Keratinocyte (primary cell): ENCODE results near the gene GLT1D1. TPM values are rescaled to one million over a fixed set of nuclear protein-coding genes. Genes with fewer than 3 reads are reported as not detected.

ENCODE experiments used
- DNase-seq: peaks from one replicate; pipeline ENCODE4 v3.0.0-alpha.2; 2011; ENCODE audit warnings: low read depth, missing footprints, low spot score
- FAIRE-seq: peaks from 2 replicates; lab custom pipeline; 2011; peaks lifted over from hg19 to GRCh38; lab: Jason Lieb, UNC
- H2AFZ ChIP-seq: 2 replicates; pipeline ENCODE4 v1.6.0; 2012; ENCODE audit warnings: low read length, control low read depth, inconsistent platforms; ENCODE audit not compliant: control insufficient read depth
- H3K27ac ChIP-seq: 2 replicates; pipeline ENCODE4 v1.5.1; 2011; ENCODE audit warnings: low read length; ENCODE audit not compliant: control insufficient read depth, insufficient read depth
- H3K27me3 ChIP-seq: 3 replicates; pipeline ENCODE4 v1.6.0; 2011; ENCODE audit warnings: low read length; ENCODE audit not compliant: control insufficient read depth, insufficient read depth; ENCODE audit errors: extremely low read depth
- H3K36me3 ChIP-seq, 2 experiments: 2 replicates in 1 of 2; 3 replicates in 1 of 2; pipeline ENCODE4 v1.5.1; 2011; ENCODE audit warnings: low read length in 2 of 2, mild to moderate bottlenecking in 1 of 2; ENCODE audit not compliant: control insufficient read depth in 2 of 2, insufficient read depth in 2 of 2; ENCODE audit errors: extremely low read depth in 1 of 2
- H3K4me1 ChIP-seq: 3 replicates; pipeline ENCODE4 v1.5.1; 2011; ENCODE audit warnings: low read length; ENCODE audit not compliant: control insufficient read depth, insufficient read depth; ENCODE audit errors: extremely low read depth
- H3K4me2 ChIP-seq: 3 replicates; pipeline ENCODE4 v1.6.0; 2011; ENCODE audit warnings: low read depth, low read length; ENCODE audit not compliant: control insufficient read depth, insufficient read depth; ENCODE audit errors: extremely low read depth
- H3K4me3 ChIP-seq, 3 experiments: fragments of 200-600 bp in 1 of 3; sonication (generic) in 1 of 3; 2 replicates in 2 of 3; 3 replicates in 1 of 3; pipeline ENCODE4 v1.5.1; 2011 to 2016; ENCODE audit warnings: low read length in 3 of 3, mild to moderate bottlenecking in 3 of 3, control low read depth in 2 of 3, inconsistent platforms in 1 of 3, low read depth in 1 of 3, mixed read lengths in 1 of 3, mixed run types in 1 of 3, moderate library complexity in 1 of 3; ENCODE audit not compliant: control insufficient read depth in 2 of 3, insufficient read depth in 2 of 3; ENCODE audit errors: extremely low read depth in 1 of 3
- H3K79me2 ChIP-seq: 2 replicates; pipeline ENCODE4 v1.6.0; 2012; ENCODE audit warnings: low read length; ENCODE audit not compliant: control insufficient read depth, insufficient read depth
- H3K9ac ChIP-seq: 3 replicates; pipeline ENCODE4 v1.6.0; 2011; ENCODE audit warnings: low read length; ENCODE audit not compliant: control insufficient read depth, insufficient read depth; ENCODE audit errors: extremely low read depth
- H3K9me1 ChIP-seq: 3 replicates; pipeline ENCODE4 v1.6.0; 2011; ENCODE audit warnings: low read length; ENCODE audit not compliant: control insufficient read depth, insufficient read depth; ENCODE audit errors: extremely low read depth
- H3K9me3 ChIP-seq: 2 replicates; pipeline ENCODE4 v1.5.1; 2012; ENCODE audit warnings: low read depth, low read length; ENCODE audit not compliant: control insufficient read depth
- H4K20me1 ChIP-seq: 3 replicates; pipeline ENCODE4 v1.6.0; 2011; ENCODE audit warnings: low read length; ENCODE audit not compliant: control insufficient read depth, insufficient read depth; ENCODE audit errors: extremely low read depth
- CTCF ChIP-seq, 3 experiments: IDR thresholded peaks in 1 of 3; conservative IDR thresholded peaks in 1 of 3; optimal IDR thresholded peaks in 1 of 3; 2 replicates in 2 of 3; 3 replicates in 1 of 3; pipeline versions ENCODE3 to v1.5.1; 2011; ENCODE audit warnings: low read length in 3 of 3, mild to moderate bottlenecking in 3 of 3, moderate library complexity in 2 of 3, control low read depth in 1 of 3, inconsistent platforms in 1 of 3; ENCODE audit not compliant: insufficient read depth in 2 of 3; ENCODE audit errors: extremely low read depth in 1 of 3
- EZH2 ChIP-seq: IDR thresholded peaks from one replicate; pipeline ENCODE4 v1.6.1; 2012; ENCODE audit warnings: inconsistent platforms, mild to moderate bottlenecking, low read length, moderate library complexity
- dilution Hi-C: fragments of 300-500 bp; cut with MboI; formaldehyde crosslinking; loops from one replicate; pipeline ENCODE4 v1.7.0; 2020; ENCODE audit warnings: low sequenced_read_pairs; ENCODE audit not compliant: extremely low pct_ligation_motif_present
- polyA plus RNA-seq, 5 experiments: library from polyadenylated mRNA; depleted of rRNA in 3 of 5; stranded (reverse) in 3 of 5; stranded (forward) in 1 of 5; unstranded in 1 of 5; fragments of >200 nt; gene quantifications; 1 replicate in 1 of 5; 2 replicates in 3 of 5; 3 replicates in 1 of 5; pipeline versions ENCODE4 v1.2.1 to v1.2.3, GENCODE V29; 2011 to 2012; ENCODE audit warnings: missing spikeins in 2 of 5, low read depth in 1 of 5, low replicate concordance in 1 of 5

Gene GLT1D1
- polyA plus RNA-seq, 1 donor (not counting 4 experiments of a cell fraction or from before 2014, with no cell fraction given): not detected

GRCh38 chr12:128920468-128920867, 67.2 kb downstream of the GLT1D1 start:
- H3K4me3 ChIP-seq: no peak overlapping the region
- FAIRE-seq: no peak
- dilution Hi-C loops: no loop called here
- no peaks in the 10 kb centered on the region for H3K36me3 ChIP-seq
- no peaks in the 10 kb centered on the region for H3K4me1 ChIP-seq
- H4K20me1 ChIP-seq: no peaks in the 10 kb centered on the region
- no peaks in the 10 kb centered on the region for H3K9me3 ChIP-seq
- H3K27me3 ChIP-seq: no peaks in the 10 kb centered on the region
- TF ChIP-seq EZH2 (no peak), CTCF (optimal IDR thresholded peaks at IDR 0.05 in 1 of 3, IDR thresholded peaks at IDR 0.05 in 1 of 3, conservative IDR thresholded peaks at IDR 0.05 in 1 of 3; ENCODE audit: extremely low read depth in 1 of 3, insufficient read depth in 2 of 3, low read length in 3 of 3) (no peak)
- H3K9me1 ChIP-seq: no peaks in the 10 kb centered on the region
- no peak overlapping the region for H3K27ac ChIP-seq
- no peaks in the 10 kb centered on the region for H3K79me2 ChIP-seq
- H3K4me2 ChIP-seq: no peak overlapping the region
- no peak overlapping the region for H3K9ac ChIP-seq
- no peak overlapping the region for H2AFZ ChIP-seq
- DNase-seq: no peak

DNA sequence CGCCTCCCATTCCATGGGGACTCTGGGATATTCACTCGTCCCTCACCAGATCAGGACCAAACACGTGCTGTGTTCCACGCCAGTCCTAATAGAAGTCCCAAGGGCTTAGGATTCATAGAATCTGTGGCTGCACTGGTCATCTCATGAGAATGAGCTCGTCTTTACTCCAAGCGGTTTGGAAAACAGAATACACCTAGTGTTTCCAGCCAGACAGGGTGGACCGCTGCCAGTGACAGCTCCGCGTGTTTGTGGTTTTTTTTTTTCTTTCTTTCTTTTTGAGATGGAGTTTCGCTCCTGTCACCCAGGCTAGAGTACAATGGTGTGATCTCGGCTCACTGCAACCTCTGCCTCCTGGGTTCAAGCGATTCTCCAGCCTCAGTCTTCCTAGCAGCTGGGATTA, 75.1 kb downstream of the GLT1D1 start:
- Histone ChIP-seq H3K27ac (no peak overlapping the region), H3K27me3 (no peaks in the 10 kb centered on the region), H3K4me1 (no peaks in the 10 kb centered on the region), H3K9me1 (no peaks in the 10 kb centered on the region), H3K9me3 (no peaks in the 10 kb centered on the region), H3K36me3 (no peaks in the 10 kb centered on the region), H2AFZ (no peak overlapping the region), H3K79me2 (no peaks in the 10 kb centered on the region), H4K20me1 (no peaks in the 10 kb centered on the region), H3K4me3 (no peak overlapping the region), H3K4me2 (no peak overlapping the region), H3K9ac (no peak overlapping the region)
- TF ChIP-seq EZH2: no peak
- TF ChIP-seq CTCF (optimal IDR thresholded peaks at IDR 0.05 in 1 of 3, IDR thresholded peaks at IDR 0.05 in 1 of 3, conservative IDR thresholded peaks at IDR 0.05 in 1 of 3; ENCODE audit: extremely low read depth in 1 of 3, insufficient read depth in 2 of 3, low read length in 3 of 3): no peak
- DNase-seq (no peak), FAIRE-seq (no peak)
- dilution Hi-C loops: no loop called here
